Astrocyte (in vitro differentiated cells and primary cell): ENCODE measurements around the gene STYK1. TPM values are rescaled to one million over a fixed set of nuclear protein-coding genes. Genes with fewer than 3 reads are reported as not detected.

Experiments used
- DNase-seq: peaks from one replicate; pipeline ENCODE4 v3.0.0-alpha.2; 2010; ENCODE audit warnings: low read depth
- FAIRE-seq: peaks from 2 replicates; lab custom pipeline; 2011; peaks lifted over from hg19 to GRCh38; lab: Jason Lieb, UNC
- H2AFZ ChIP-seq: 2 replicates; pipeline ENCODE4 v1.6.0; 2012; ENCODE audit warnings: low read depth, low read length, inconsistent platforms
- H3K27ac ChIP-seq: 2 replicates; pipeline ENCODE4 v1.5.1; 2011; ENCODE audit warnings: low read depth, low read length, inconsistent platforms
- H3K27me3 ChIP-seq: 2 replicates; pipeline ENCODE4 v1.6.0; 2011; ENCODE audit warnings: low read length, inconsistent platforms; ENCODE audit not compliant: insufficient read depth
- H3K36me3 ChIP-seq: 2 replicates; pipeline ENCODE4 v1.5.1; 2011; ENCODE audit warnings: low read length, inconsistent platforms; ENCODE audit not compliant: insufficient read depth
- H3K4me1 ChIP-seq: 2 replicates; pipeline ENCODE4 v1.5.1; 2011; ENCODE audit warnings: low read length, inconsistent platforms; ENCODE audit not compliant: insufficient read depth
- H3K4me2 ChIP-seq: 2 replicates; pipeline ENCODE4 v1.6.0; 2012; ENCODE audit warnings: low read length, inconsistent platforms
- H3K4me3 ChIP-seq: 2 replicates; pipeline ENCODE4 v1.5.1; 2011; ENCODE audit warnings: low read depth, mild to moderate bottlenecking, low read length, inconsistent platforms; ENCODE audit not compliant: insufficient read depth
- H3K79me2 ChIP-seq: 2 replicates; pipeline ENCODE4 v1.6.0; 2012; ENCODE audit warnings: mild to moderate bottlenecking, low read length, inconsistent platforms; ENCODE audit not compliant: insufficient read depth
- H3K9ac ChIP-seq: 2 replicates; pipeline ENCODE4 v1.6.0; 2012; ENCODE audit warnings: mild to moderate bottlenecking, low read length, inconsistent platforms
- H3K9me3 ChIP-seq: 2 replicates; pipeline ENCODE4 v1.5.1; 2012; ENCODE audit warnings: low read depth, mild to moderate bottlenecking, low read length, inconsistent platforms; ENCODE audit not compliant: insufficient read depth
- H4K20me1 ChIP-seq: 2 replicates; pipeline ENCODE4 v1.6.0; 2012; ENCODE audit warnings: low read length, inconsistent platforms; ENCODE audit not compliant: insufficient read depth
- H3K27ac Mint-ChIP-seq: one replicate; pipeline ENCODE4 v1.8.0; 2021; ENCODE audit warnings: mild to moderate bottlenecking, mixed read lengths; ENCODE audit not compliant: unreplicated experiment
- H3K27me3 Mint-ChIP-seq: one replicate; pipeline ENCODE4 v1.8.0; 2021; ENCODE audit warnings: low read depth, mixed read lengths; ENCODE audit not compliant: unreplicated experiment
- H3K36me3 Mint-ChIP-seq: one replicate; pipeline ENCODE4 v1.8.0; 2021; ENCODE audit warnings: low read depth, mixed read lengths; ENCODE audit not compliant: unreplicated experiment
- H3K4me1 Mint-ChIP-seq: one replicate; pipeline ENCODE4 v1.8.0; 2021; ENCODE audit warnings: low read depth, mixed read lengths; ENCODE audit not compliant: unreplicated experiment
- H3K4me3 Mint-ChIP-seq: one replicate; pipeline ENCODE4 v1.8.0; 2021; ENCODE audit warnings: mild to moderate bottlenecking, moderate library complexity, mixed read lengths; ENCODE audit not compliant: unreplicated experiment
- H3K9me3 Mint-ChIP-seq: one replicate; pipeline ENCODE4 v1.8.0; 2021; ENCODE audit warnings: mild to moderate bottlenecking, mixed read lengths; ENCODE audit not compliant: unreplicated experiment
- EZH2 ChIP-seq: IDR thresholded peaks from 2 replicates; pipeline ENCODE4 v1.6.1; 2012; ENCODE audit warnings: mild to moderate bottlenecking, low read length, inconsistent platforms; ENCODE audit not compliant: insufficient read depth
- total RNA-seq: library from RNA; stranded (reverse); gene quantifications from 2 replicates; pipeline ENCODE4 v1.2.1, GENCODE V29; 2021
- TF ChIP-seq, protein P1 (sequence below): IDR thresholded peaks from 2 replicates; pipeline ENCODE4 v1.5.1; 2011; ENCODE audit warnings: low read depth, mild to moderate bottlenecking, inconsistent platforms, low read length, moderate library complexity; ENCODE audit not compliant: insufficient read depth

STYK1 gene
- total RNA-seq, 1 donor from 2014 or later = 2.9 TPM

DNA sequence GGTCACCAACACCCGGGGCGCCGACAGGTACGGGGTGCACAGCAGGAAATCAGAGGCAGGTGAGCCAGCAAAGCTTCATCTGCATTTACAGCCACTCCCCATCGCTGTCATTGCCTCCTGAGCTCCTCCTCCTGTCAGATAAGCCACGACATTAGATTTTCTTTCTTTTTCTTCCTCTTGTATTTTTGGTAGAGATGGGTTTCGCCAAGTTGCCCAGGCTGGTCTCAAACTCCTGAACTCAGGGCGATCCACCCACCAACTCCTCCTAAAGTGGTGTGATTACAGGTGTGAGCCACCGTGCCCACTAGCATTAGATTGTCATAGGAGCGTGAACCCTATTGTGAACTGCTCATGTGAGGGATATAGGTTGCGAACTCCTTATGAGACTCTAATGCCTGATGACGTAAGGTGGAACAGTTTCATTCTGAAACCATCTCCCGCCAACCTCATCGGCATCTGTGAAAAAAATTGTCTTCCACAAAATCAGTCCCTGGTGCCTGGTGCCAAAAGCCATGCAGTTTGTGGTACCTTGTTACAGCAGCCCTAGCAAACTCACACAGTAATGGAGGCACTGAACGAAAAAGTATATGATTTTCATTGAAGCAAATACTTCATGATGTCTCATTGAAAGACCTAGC, 1.5 kb downstream of the STYK1 start:
- no peak for DNase-seq
- Histone ChIP-seq H3K27ac (no peak overlapping the region), H3K27me3 (no peaks in the 10 kb centered on the region), H3K4me3 (no peak overlapping the region), H3K36me3 (no peaks in the 10 kb centered on the region), H3K4me2 (no peak overlapping the region), H3K79me2 (no peaks in the 10 kb centered on the region), H2AFZ (no peak overlapping the region), H4K20me1 (no peaks in the 10 kb centered on the region), H3K4me1 (no peaks in the 10 kb centered on the region), H3K9me3 (no peaks in the 10 kb centered on the region), H3K9ac (no peak overlapping the region)
- Mint-ChIP-seq H3K9me3 (peaks cover 3% of the 10 kb centered on the region), H3K27ac (no peak overlapping the region), H3K27me3 (peaks cover 2% of the 10 kb centered on the region), H3K4me1 (no peaks in the 10 kb centered on the region), H3K4me3 (peak overlapping the region; percentile 77), H3K36me3 (no peaks in the 10 kb centered on the region)
- TF ChIP-seq EZH2 = no peak
- TF ChIP-seq, protein P1, sequence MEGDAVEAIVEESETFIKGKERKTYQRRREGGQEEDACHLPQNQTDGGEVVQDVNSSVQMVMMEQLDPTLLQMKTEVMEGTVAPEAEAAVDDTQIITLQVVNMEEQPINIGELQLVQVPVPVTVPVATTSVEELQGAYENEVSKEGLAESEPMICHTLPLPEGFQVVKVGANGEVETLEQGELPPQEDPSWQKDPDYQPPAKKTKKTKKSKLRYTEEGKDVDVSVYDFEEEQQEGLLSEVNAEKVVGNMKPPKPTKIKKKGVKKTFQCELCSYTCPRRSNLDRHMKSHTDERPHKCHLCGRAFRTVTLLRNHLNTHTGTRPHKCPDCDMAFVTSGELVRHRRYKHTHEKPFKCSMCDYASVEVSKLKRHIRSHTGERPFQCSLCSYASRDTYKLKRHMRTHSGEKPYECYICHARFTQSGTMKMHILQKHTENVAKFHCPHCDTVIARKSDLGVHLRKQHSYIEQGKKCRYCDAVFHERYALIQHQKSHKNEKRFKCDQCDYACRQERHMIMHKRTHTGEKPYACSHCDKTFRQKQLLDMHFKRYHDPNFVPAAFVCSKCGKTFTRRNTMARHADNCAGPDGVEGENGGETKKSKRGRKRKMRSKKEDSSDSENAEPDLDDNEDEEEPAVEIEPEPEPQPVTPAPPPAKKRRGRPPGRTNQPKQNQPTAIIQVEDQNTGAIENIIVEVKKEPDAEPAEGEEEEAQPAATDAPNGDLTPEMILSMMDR = no peak
- no peak for FAIRE-seq

DNA sequence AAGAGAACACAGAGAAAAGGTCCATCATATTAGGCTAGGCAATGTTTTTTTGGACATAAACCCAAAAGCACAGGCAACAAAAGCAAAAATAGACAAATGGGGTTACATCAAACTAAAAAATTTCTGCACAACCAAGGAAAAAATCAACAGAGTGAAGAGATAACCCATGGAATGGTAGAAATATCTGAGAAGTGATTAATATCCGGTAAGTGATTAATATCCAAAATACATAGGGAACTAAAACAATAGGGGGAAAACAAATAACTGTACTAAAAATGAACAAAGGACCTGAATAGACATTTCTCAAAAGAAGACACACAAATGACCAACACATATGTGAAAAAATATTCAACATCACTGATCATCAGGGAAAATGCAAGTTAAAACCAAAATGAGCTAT, 4.3 kb downstream of the STYK1 start:
- FAIRE-seq (peak; percentile 29), DNase-seq (no peak)
- no peak overlapping the region for H3K9ac ChIP-seq
- no peaks in the 10 kb centered on the region for H3K9me3 ChIP-seq
- Mint-ChIP-seq H3K9me3 (peaks cover 3% of the 10 kb centered on the region), H3K36me3 (no peaks in the 10 kb centered on the region), H3K4me3 (no peak overlapping the region), H3K27ac (no peak overlapping the region), H3K27me3 (no peaks in the 10 kb centered on the region), H3K4me1 (no peaks in the 10 kb centered on the region)
- H3K4me1 ChIP-seq = no peaks in the 10 kb centered on the region
- H3K27ac ChIP-seq = no peak overlapping the region
- TF ChIP-seq EZH2 = no peak
- TF ChIP-seq, protein P1 = no peak
- no peaks in the 10 kb centered on the region for H3K79me2 ChIP-seq
- no peaks in the 10 kb centered on the region for H3K27me3 ChIP-seq
- H4K20me1 ChIP-seq = no peaks in the 10 kb centered on the region
- no peak overlapping the region for H3K4me2 ChIP-seq
- no peak overlapping the region for H2AFZ ChIP-seq
- no peak overlapping the region for H3K4me3 ChIP-seq
- no peaks in the 10 kb centered on the region for H3K36me3 ChIP-seq

DNA sequence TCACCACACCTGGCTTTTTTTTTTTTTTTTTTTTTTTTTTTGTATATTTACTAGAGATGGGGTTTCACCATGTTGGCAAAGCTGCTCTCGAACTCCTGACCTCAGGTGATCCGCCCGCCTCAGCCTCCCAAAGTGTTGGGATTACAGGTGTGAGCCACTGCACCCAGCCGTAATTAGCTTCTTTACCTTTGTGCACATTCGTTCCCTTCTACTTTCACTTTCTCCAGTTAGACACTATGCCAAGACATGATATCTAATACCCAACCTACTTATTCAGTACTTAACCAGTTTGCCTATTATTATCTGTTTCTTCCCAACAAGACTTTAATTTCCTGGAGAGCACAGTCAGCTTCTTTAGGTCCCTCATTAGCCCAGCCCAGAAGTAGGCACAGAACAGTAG, 5.3 kb downstream of the STYK1 start:
- no peaks in the 10 kb centered on the region for H4K20me1 ChIP-seq
- no peak overlapping the region for H3K4me3 Mint-ChIP-seq
- FAIRE-seq (no peak), DNase-seq (no peak)
- H3K9me3 Mint-ChIP-seq = peaks cover 3% of the 10 kb centered on the region
- no peak overlapping the region for H2AFZ ChIP-seq
- H3K36me3 Mint-ChIP-seq = no peaks in the 10 kb centered on the region
- no peak overlapping the region for H3K27ac Mint-ChIP-seq
- TF ChIP-seq, protein P1 = no peak
- no peak for TF ChIP-seq EZH2
- no peak overlapping the region for H3K27ac ChIP-seq
- H3K9ac ChIP-seq = no peak overlapping the region
- no peak overlapping the region for H3K4me3 ChIP-seq
- no peaks in the 10 kb centered on the region for H3K27me3 Mint-ChIP-seq
- H3K9me3 ChIP-seq = no peaks in the 10 kb centered on the region
- H3K4me2 ChIP-seq = no peak overlapping the region
- H3K4me1 ChIP-seq = no peaks in the 10 kb centered on the region
- H3K79me2 ChIP-seq = no peaks in the 10 kb centered on the region
- no peaks in the 10 kb centered on the region for H3K27me3 ChIP-seq
- H3K4me1 Mint-ChIP-seq = no peaks in the 10 kb centered on the region
- no peaks in the 10 kb centered on the region for H3K36me3 ChIP-seq
